Gastrocnemius medialis (tissue), 4 donors: ENCODE measurements around the gene KATNBL1.

ENCODE experiments used
- POLR2A ChIP-seq, 2 donors: fragments of 450-650 bp; IDR thresholded peaks; one replicate each; pipeline ENCODE4 v1.6.1; 2017; ENCODE audit warnings: antibody characterized with exemption in 2 of 2, mild to moderate bottlenecking in 2 of 2, moderate library complexity in 2 of 2
- TF ChIP-seq, protein P1 (sequence below), 5 experiments: fragments of 450-650 bp in 3 of 5; fragments of 200-600 bp in 2 of 5; sonication (generic) in 2 of 5; IDR thresholded peaks in 4 of 5; conservative IDR thresholded peaks in 1 of 5; 1 replicate in 4 of 5; 2 replicates in 1 of 5; pipeline ENCODE4 v1.5.1; 2016 to 2019; ENCODE audit warnings: antibody characterized with exemption in 5 of 5, mild to moderate bottlenecking in 3 of 5, moderate library complexity in 3 of 5

DNA sequence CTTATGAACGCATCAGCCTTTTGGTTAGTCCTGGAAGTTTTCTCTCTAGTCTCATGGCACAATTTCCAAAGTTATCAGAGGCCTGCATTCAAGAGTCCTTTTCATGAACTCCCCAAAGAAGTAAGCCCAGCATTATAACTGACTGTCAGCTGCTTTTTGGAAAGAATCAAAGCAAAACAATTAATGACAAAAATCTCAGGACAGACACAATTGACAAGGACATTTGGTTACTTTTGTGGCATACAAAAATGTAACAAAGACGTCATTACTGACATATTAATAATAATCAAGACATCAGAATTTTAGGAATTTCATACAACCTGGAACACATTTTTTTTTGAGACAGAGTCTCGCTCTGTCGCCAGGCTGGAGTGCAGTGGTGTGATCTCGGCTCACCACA, 21.2 kb downstream of the KATNBL1 start:
- TF ChIP-seq, protein P1, sequence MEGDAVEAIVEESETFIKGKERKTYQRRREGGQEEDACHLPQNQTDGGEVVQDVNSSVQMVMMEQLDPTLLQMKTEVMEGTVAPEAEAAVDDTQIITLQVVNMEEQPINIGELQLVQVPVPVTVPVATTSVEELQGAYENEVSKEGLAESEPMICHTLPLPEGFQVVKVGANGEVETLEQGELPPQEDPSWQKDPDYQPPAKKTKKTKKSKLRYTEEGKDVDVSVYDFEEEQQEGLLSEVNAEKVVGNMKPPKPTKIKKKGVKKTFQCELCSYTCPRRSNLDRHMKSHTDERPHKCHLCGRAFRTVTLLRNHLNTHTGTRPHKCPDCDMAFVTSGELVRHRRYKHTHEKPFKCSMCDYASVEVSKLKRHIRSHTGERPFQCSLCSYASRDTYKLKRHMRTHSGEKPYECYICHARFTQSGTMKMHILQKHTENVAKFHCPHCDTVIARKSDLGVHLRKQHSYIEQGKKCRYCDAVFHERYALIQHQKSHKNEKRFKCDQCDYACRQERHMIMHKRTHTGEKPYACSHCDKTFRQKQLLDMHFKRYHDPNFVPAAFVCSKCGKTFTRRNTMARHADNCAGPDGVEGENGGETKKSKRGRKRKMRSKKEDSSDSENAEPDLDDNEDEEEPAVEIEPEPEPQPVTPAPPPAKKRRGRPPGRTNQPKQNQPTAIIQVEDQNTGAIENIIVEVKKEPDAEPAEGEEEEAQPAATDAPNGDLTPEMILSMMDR (IDR thresholded peaks at IDR 0.05 in 4 of 5, conservative IDR thresholded peaks at IDR 0.05 in 1 of 5), result no peak
- no peak for TF ChIP-seq POLR2A (IDR thresholded peaks at IDR 0.05)
